Stimulated activated effector memory CD8-positive, alpha-beta T cell treated with anti-CD3 and anti-CD28 coated beads, Interleukin-12 subunit alpha, Interleukin-12 subunit beta, amount 100 ng/mL, for 72 hours (primary cell): ENCODE results near the gene SLC1A1.
"Not testable (repeated sequence)": the region's sequence is repeated elsewhere in the genome, so short reads cannot be mapped to it uniquely, and the experiment has no call there.

Experiments
- ATAC-seq: fragments of 150-1000 bp; cut with Tn5 transposase; 2 replicates; pipeline ENCODE4 v1.10.0; 2021
- DNase-seq, 2 donors: peaks; one replicate each; pipeline ENCODE4 v3.0.0; 2021 to 2022; ENCODE audit warnings: low spot score in 2 of 2
- H3K27ac Mint-ChIP-seq: one replicate; pipeline ENCODE4 v1.8.0; 2022; ENCODE audit warnings: mild to moderate bottlenecking, mixed read lengths
- H3K36me3 Mint-ChIP-seq: one replicate; pipeline ENCODE4 v1.8.0; 2022; ENCODE audit warnings: mild to moderate bottlenecking, mixed read lengths
- H3K4me1 Mint-ChIP-seq: one replicate; pipeline ENCODE4 v1.8.0; 2022; ENCODE audit warnings: mixed read lengths
- H3K4me3 Mint-ChIP-seq: one replicate; pipeline ENCODE4 v1.8.0; 2022; ENCODE audit warnings: mild to moderate bottlenecking, mixed read lengths
- H3K9me3 Mint-ChIP-seq: one replicate; pipeline ENCODE4 v1.8.0; 2022; ENCODE audit warnings: mixed read lengths

Gene SLC1A1

DNA sequence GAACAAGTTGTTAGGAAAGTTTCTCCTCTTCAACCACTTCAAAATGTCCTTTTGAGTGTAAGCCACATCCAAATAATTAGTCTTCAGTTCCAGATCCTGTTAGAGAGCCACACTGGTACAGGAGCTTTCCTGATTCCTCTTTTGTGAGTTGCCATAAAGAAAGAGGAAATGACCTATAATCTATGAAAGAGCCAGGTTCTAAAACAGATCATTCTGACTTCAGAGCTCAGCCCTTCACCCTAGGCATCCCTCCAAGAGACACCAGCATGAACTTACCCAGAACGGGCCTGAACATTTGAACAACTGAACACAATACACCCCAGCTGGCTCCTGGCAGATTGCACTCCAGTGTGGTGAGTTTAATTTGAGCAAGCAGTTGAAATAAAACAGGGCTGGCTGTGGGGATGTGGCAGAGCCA, 25.7 kb downstream of the SLC1A1 start:
- no peak for ATAC-seq

DNA sequence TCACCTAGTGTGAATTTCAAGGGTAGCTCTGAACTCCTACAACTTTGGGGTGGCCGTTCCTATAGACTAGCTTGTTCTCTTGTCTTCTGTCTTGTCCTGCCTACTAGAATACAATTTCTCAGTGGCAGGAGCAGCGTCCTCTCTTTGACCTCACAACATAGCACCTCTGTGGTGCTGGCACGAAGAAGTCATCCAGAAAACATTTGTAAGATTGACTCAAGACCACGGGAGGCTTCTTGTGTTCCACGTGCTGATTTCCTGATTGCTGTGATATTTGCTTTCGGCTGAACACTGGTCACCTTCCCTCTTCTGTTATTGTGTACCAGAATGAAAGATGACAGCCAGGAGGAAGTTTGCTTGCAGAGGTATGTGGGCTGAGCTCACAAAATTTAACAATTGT, 27.0 kb downstream of the SLC1A1 start:
- H3K4me3 Mint-ChIP-seq, result no peak overlapping the region

More for the DNA sequence above, 25.7 kb downstream of the SLC1A1 start:
- H3K4me1 Mint-ChIP-seq, result peaks cover 22% of the 10 kb centered on the region
- H3K36me3 Mint-ChIP-seq, result no peaks in the 10 kb centered on the region
- no peak overlapping the region for H3K4me3 Mint-ChIP-seq
- no peaks in the 10 kb centered on the region for H3K9me3 Mint-ChIP-seq
- H3K27ac Mint-ChIP-seq, result peak overlapping the region; percentile 2
- no peak for DNase-seq

DNA sequence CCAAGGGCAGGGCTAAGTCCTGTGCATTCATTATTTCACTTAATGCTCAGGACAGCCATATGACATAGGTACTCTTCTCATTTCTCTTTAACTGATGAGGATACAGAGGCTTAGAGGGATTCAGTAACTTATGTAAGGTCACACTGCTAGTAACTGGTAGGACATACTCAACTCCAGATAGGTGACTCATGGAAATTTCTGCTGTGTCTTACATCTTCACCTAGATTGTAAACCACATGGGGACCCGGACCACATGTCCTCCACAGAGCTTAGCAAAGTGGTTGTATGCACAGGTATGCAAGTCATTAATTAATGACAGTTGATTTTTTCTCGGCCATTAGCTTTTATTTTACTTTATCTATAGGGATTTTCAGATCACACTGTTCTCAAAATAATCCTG, 29.3 kb downstream of the SLC1A1 start:
- peaks cover 22% of the 10 kb centered on the region for H3K4me1 Mint-ChIP-seq
- peaks cover 2% of the 10 kb centered on the region for H3K9me3 Mint-ChIP-seq
- H3K4me3 Mint-ChIP-seq, result no peak overlapping the region
- H3K27ac Mint-ChIP-seq, result no peak overlapping the region
- no peaks in the 10 kb centered on the region for H3K36me3 Mint-ChIP-seq
- ATAC-seq (peak; percentile 97), DNase-seq (no peak)

More for the DNA sequence above, 27.0 kb downstream of the SLC1A1 start:
- Mint-ChIP-seq H3K36me3 (no peaks in the 10 kb centered on the region), H3K9me3 (no peaks in the 10 kb centered on the region), H3K27ac (peak overlapping the region; percentile 4), H3K4me1 (peaks cover 22% of the 10 kb centered on the region)
- ATAC-seq, result peak; percentile 55
- no peak for DNase-seq

DNA sequence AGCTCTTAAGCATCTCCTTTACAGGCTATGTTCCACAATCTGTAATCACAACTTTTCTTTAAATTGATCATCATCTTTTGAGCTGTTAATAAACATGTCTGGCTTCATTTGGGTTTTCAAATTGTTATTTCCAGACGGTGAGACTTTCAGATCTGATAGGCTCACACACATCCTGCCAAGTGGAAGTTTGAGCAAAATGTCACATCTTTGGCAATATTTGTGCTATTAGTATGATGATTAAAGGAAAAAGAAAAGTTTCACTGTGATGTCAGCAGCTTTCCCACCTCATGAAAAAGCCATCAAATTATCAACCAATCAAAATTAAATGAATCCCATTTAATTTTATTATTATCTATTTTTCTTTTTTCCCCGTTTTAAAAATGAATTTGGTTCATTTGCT, 29.8 kb downstream of the SLC1A1 start:
- no peak overlapping the region for H3K27ac Mint-ChIP-seq

GRCh38 chr9:4530375-4530774, 40.1 kb downstream of the SLC1A1 start:
- H3K9me3 Mint-ChIP-seq, result peaks cover 4% of the 10 kb centered on the region
- no peaks in the 10 kb centered on the region for H3K36me3 Mint-ChIP-seq
- no peak overlapping the region for H3K4me3 Mint-ChIP-seq
- peaks cover 37% of the 10 kb centered on the region for H3K4me1 Mint-ChIP-seq
- H3K27ac Mint-ChIP-seq, result peak overlapping the region; percentile 90
- DNase-seq (no peak), ATAC-seq (peak; percentile 99)

More for the DNA sequence above, 29.8 kb downstream of the SLC1A1 start:
- Mint-ChIP-seq H3K4me1 (peaks cover 22% of the 10 kb centered on the region), H3K9me3 (peaks cover 2% of the 10 kb centered on the region), H3K4me3 (no peak overlapping the region), H3K36me3 (no peaks in the 10 kb centered on the region)
- DNase-seq, result no peak
- ATAC-seq, result no peak

DNA sequence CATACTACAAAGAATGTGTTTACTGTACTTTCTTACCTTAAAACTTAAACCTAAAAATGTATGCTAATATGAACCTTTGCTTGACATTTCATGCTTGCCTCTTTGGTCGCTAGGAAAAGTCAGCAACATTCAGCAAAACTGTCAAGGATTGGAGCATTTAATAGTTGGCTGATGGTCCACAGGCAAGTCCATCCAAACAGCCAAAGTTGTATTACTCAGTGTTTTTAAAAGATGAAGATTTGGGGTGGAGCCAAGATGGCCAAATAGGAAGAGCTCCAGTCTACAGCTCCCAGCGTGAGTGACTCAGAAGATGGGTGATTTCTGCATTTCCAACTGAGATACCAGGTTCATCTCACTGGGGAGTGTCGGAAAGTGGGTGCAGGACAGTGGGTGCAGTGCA, 40.6 kb downstream of the SLC1A1 start:
- not testable (repeated sequence) for DNase-seq, H3K9me3 Mint-ChIP-seq, ATAC-seq, H3K36me3 Mint-ChIP-seq, H3K4me3 Mint-ChIP-seq
- Mint-ChIP-seq H3K4me1 (peaks cover 37% of the 10 kb centered on the region), H3K27ac (peak overlapping the region; percentile 90)

DNA sequence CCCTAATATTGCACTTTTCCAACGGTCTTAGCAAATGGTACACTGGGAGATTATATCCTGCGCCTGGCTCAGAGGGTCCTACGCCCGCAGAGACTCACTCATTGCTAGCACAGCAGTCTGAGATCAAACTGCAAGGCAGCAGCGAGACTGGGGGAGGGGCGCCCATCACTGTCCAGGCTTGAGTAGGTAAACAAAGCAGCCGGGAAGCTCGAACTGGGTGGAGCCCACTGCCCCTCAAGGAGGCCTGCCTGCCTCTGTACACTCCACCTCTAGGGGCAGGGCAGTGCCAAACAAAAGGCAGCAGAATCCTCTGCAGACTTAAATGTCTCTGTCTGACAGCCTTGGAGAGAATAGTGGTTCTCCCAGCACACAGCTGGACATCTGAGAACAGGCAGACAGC, 41.1 kb downstream of the SLC1A1 start:
- not testable (repeated sequence) for DNase-seq, H3K9me3 Mint-ChIP-seq, H3K4me3 Mint-ChIP-seq, ATAC-seq, H3K36me3 Mint-ChIP-seq
- peaks cover 37% of the 10 kb centered on the region for H3K4me1 Mint-ChIP-seq
- peak overlapping the region; percentile 90 for H3K27ac Mint-ChIP-seq

DNA sequence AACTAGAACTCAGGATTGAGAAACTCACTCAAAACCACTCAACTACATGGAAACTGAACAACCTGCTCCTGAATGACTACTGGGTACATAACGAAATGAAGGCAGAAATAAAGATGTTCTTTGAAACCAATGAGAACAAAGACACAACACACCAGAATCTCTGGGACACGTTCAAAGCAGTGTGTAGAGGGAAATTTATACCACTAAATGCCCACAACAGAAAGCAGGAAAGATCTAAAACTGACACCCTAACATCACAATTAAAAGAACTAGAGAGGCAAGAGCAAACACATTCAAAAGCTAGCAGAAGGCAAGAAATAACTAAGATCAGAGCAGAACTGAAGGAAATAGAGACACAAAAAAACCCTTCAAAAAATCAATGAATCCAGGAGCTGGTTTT, 43.6 kb downstream of the SLC1A1 start:
- not testable (repeated sequence) for H3K36me3 Mint-ChIP-seq, DNase-seq, ATAC-seq, H3K27ac Mint-ChIP-seq, H3K4me3 Mint-ChIP-seq, H3K9me3 Mint-ChIP-seq
- peaks cover 34% of the 10 kb centered on the region for H3K4me1 Mint-ChIP-seq

- not testable (repeated sequence) for H3K27ac Mint-ChIP-seq, DNase-seq, H3K4me3 Mint-ChIP-seq, H3K9me3 Mint-ChIP-seq, ATAC-seq, H3K36me3 Mint-ChIP-seq
- peaks cover 12% of the 10 kb centered on the region for H3K4me1 Mint-ChIP-seq
Measured at GRCh38 chr9:4536196-4536595, 45.9 kb downstream of the SLC1A1 start.

- peaks cover 2% of the 10 kb centered on the region for H3K9me3 Mint-ChIP-seq
- no peak for DNase-seq
- no peak for ATAC-seq
- peaks cover 7% of the 10 kb centered on the region for H3K4me1 Mint-ChIP-seq
- H3K36me3 Mint-ChIP-seq, result no peaks in the 10 kb centered on the region
- no peak overlapping the region for H3K4me3 Mint-ChIP-seq
- no peak overlapping the region for H3K27ac Mint-ChIP-seq
Measured at GRCh38 chr9:4537581-4537980, 47.3 kb downstream of the SLC1A1 start.

GRCh38 chr9:4538107-4538506, 47.8 kb downstream of the SLC1A1 start:
- Mint-ChIP-seq H3K27ac (no peak overlapping the region), H3K36me3 (no peaks in the 10 kb centered on the region), H3K4me1 (peaks cover 7% of the 10 kb centered on the region), H3K4me3 (no peak overlapping the region), H3K9me3 (peaks cover 2% of the 10 kb centered on the region)
- ATAC-seq, result no peak
- DNase-seq, result no peak

GRCh38 chr9:4538621-4539020, 48.4 kb downstream of the SLC1A1 start:
- no peak for DNase-seq

DNA sequence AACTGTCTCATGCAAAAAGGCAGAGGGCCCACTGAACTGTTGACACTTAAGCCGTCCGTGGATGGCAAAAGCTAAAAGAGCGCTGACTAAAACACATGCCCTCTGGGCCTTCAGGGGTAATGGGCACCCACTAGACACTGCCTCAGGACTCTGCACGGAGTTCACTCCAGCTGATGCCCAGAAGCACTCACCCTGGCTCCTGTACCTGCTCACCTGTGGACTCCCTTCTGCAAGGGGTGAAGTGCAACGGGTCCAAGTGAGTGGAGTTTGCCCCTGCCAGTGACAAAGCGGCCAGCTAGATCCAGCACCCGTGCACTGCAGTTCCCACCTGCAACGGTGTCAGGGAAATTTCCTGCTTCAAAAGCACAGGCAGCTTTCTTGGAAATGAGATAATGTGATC, 50.2 kb downstream of the SLC1A1 start:
- no peak for ATAC-seq
- H3K36me3 Mint-ChIP-seq, result no peaks in the 10 kb centered on the region
- H3K27ac Mint-ChIP-seq, result no peak overlapping the region
- DNase-seq, result no peak
- no peaks in the 10 kb centered on the region for H3K4me1 Mint-ChIP-seq
- H3K9me3 Mint-ChIP-seq, result no peaks in the 10 kb centered on the region
- H3K4me3 Mint-ChIP-seq, result no peak overlapping the region

More at GRCh38 chr9:4538621-4539020, 48.4 kb downstream of the SLC1A1 start:
- H3K9me3 Mint-ChIP-seq, result peaks cover 2% of the 10 kb centered on the region
- peaks cover 5% of the 10 kb centered on the region for H3K4me1 Mint-ChIP-seq
- H3K36me3 Mint-ChIP-seq, result no peaks in the 10 kb centered on the region
- ATAC-seq, result no peak
- H3K27ac Mint-ChIP-seq, result no peak overlapping the region
- H3K4me3 Mint-ChIP-seq, result no peak overlapping the region

DNA sequence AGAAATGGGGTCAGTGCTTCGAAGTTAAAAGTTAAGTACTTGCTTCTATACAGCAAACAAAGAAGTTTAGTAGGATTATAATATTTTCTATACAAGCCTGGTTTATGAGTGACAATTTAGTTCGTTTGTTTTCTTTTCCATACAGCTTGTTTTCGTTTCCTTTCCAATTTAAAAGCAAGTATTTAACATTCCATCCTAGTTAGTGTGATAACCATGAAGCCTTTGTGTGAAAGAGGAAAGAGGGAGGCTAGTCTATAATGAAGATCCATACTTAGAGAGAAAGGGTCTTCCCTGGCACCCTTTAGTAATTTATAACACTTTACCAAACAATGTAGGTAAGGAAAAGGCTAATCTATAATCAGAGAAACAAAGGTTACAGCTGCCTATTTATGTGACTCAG, 51.0 kb downstream of the SLC1A1 start:
- no peaks in the 10 kb centered on the region for H3K36me3 Mint-ChIP-seq
- ATAC-seq (no peak), DNase-seq (no peak)
- H3K4me3 Mint-ChIP-seq, result no peak overlapping the region
- H3K27ac Mint-ChIP-seq, result no peak overlapping the region
- H3K4me1 Mint-ChIP-seq, result no peaks in the 10 kb centered on the region
- no peaks in the 10 kb centered on the region for H3K9me3 Mint-ChIP-seq

GRCh38 chr9:4541856-4542255, 51.6 kb downstream of the SLC1A1 start:
- Mint-ChIP-seq H3K36me3 (no peaks in the 10 kb centered on the region), H3K4me1 (no peaks in the 10 kb centered on the region)

GRCh38 chr9:4544714-4545113, 54.4 kb downstream of the SLC1A1 start:
- DNase-seq, H3K9me3 Mint-ChIP-seq, H3K27ac Mint-ChIP-seq: not testable (repeated sequence)

More at GRCh38 chr9:4541856-4542255, 51.6 kb downstream of the SLC1A1 start:
- ATAC-seq, result no peak
- DNase-seq, result no peak
- Mint-ChIP-seq H3K4me3 (no peak overlapping the region), H3K27ac (no peak overlapping the region), H3K9me3 (no peaks in the 10 kb centered on the region)

GRCh38 chr9:4547016-4547415, 56.7 kb downstream of the SLC1A1 start:
- Mint-ChIP-seq H3K36me3 (no peaks in the 10 kb centered on the region), H3K27ac (no peak overlapping the region), H3K9me3 (no peaks in the 10 kb centered on the region), H3K4me1 (peaks cover 6% of the 10 kb centered on the region), H3K4me3 (no peak overlapping the region)
- ATAC-seq (no peak), DNase-seq (no peak)

More at GRCh38 chr9:4544714-4545113, 54.4 kb downstream of the SLC1A1 start:
- H3K4me3 Mint-ChIP-seq, H3K4me1 Mint-ChIP-seq, H3K36me3 Mint-ChIP-seq, ATAC-seq: not testable (repeated sequence)
